SH-SY5Y (cell line): ENCODE data around the gene TMEM151A.

Source experiments
- GATA2 ChIP-seq: IDR thresholded peaks from 2 replicates; pipeline ENCODE4 v1.6.1; 2011; ENCODE audit warnings: mild to moderate bottlenecking, low read depth, low read length
- GATA3 ChIP-seq: IDR thresholded peaks from 2 replicates; pipeline ENCODE4 v1.6.1; 2011; ENCODE audit warnings: low read depth, mild to moderate bottlenecking, low read length, moderate library complexity

DNA sequence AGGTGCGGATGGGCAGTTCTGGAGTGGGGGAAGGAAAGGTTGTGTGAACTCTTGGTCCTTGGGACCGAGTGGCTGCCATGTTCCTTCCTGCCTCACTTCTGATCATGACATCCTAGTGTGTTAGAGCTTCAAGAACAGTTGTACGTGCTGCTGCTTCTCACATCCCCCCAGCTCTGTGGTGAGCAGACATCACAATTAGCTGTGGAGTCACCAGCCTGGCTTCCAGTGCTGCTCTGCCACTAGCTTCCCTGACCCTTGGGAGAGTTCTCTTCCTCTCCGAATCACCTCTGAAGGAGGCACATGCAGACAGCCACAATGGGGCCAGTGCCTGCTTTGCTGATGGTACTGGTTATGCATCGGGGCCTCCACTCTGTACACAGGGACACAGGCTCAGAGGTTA is 29.5 kb upstream of the TMEM151A start:
- TF ChIP-seq GATA2 = no peak
- TF ChIP-seq GATA3 = no peak
